H9 (cell line): ENCODE measurements around the gene MESD. TPM values are rescaled to one million over a fixed set of nuclear protein-coding genes. Genes with fewer than 3 reads are reported as not detected.

ENCODE experiments used
- DNase-seq: peaks from one replicate; pipeline ENCODE4 v3.0.0-alpha.2; 2017
- H2AFZ ChIP-seq: one replicate; pipeline ENCODE4 v1.6.1; 2013; ENCODE audit warnings: mild to moderate bottlenecking, low read length, control low read depth, moderate library complexity
- H2AK5ac ChIP-seq: 2 replicates; pipeline ENCODE4 v1.6.1; 2013; ENCODE audit warnings: low read length, control low read depth, mixed read lengths; ENCODE audit not compliant: insufficient read length
- H2BK120ac ChIP-seq: one replicate; pipeline ENCODE4 v1.6.1; 2013; ENCODE audit warnings: low read depth, mild to moderate bottlenecking, low read length, control low read depth, inconsistent platforms; ENCODE audit not compliant: poor library complexity, severe bottlenecking
- H2BK12ac ChIP-seq: 2 replicates; pipeline ENCODE4 v1.6.1; 2013; ENCODE audit warnings: low read length, control low read depth, mixed read lengths, low read depth; ENCODE audit not compliant: insufficient read length
- H2BK15ac ChIP-seq: 2 replicates; pipeline ENCODE4 v1.6.1; 2013; ENCODE audit warnings: low read depth, low read length, control low read depth
- H2BK20ac ChIP-seq: one replicate; pipeline ENCODE4 v1.6.1; 2013; ENCODE audit warnings: low read depth, mild to moderate bottlenecking, low read length, control low read depth, inconsistent platforms; ENCODE audit not compliant: poor library complexity, severe bottlenecking
- H2BK5ac ChIP-seq: 2 replicates; pipeline ENCODE4 v1.6.1; 2013; ENCODE audit warnings: low read length, control low read depth, mixed read lengths; ENCODE audit not compliant: insufficient read length
- H3K14ac ChIP-seq: 2 replicates; pipeline ENCODE4 v1.6.1; 2013; ENCODE audit warnings: low read length, control low read depth; ENCODE audit not compliant: insufficient read depth
- H3K18ac ChIP-seq: 2 replicates; pipeline ENCODE4 v1.6.1; 2013; ENCODE audit warnings: low read depth, mild to moderate bottlenecking, mixed read lengths, low read length, control low read depth; ENCODE audit not compliant: insufficient read length
- H3K23ac ChIP-seq: 2 replicates; pipeline ENCODE4 v1.6.1; 2013; ENCODE audit warnings: low read length, control low read depth, mixed read lengths, low read depth; ENCODE audit not compliant: insufficient read length
- H3K23me2 ChIP-seq: 2 replicates; pipeline ENCODE4 v1.6.1; 2013; ENCODE audit warnings: low read depth, mild to moderate bottlenecking, mixed read lengths, low read length, control low read depth; ENCODE audit not compliant: insufficient read length, poor library complexity, severe bottlenecking
- H3K27ac ChIP-seq: 2 replicates; pipeline ENCODE4 v1.5.1; 2013; ENCODE audit warnings: low read length, control low read depth, mixed read lengths, low read depth; ENCODE audit not compliant: insufficient read length
- H3K27me3 ChIP-seq: 2 replicates; pipeline ENCODE4 v1.6.1; 2013; ENCODE audit warnings: low read length, control low read depth, inconsistent platforms; ENCODE audit not compliant: insufficient read depth
- H3K4ac ChIP-seq: 2 replicates; pipeline ENCODE4 v1.6.1; 2013; ENCODE audit warnings: low read depth, mild to moderate bottlenecking, control low read depth, inconsistent platforms, low read length, moderate library complexity
- H3K4me1 ChIP-seq: 2 replicates; pipeline ENCODE4 v1.6.1; 2013; ENCODE audit warnings: low read length, control low read depth, inconsistent platforms; ENCODE audit not compliant: insufficient read depth
- H3K4me2 ChIP-seq: 2 replicates; pipeline ENCODE4 v1.6.1; 2013; ENCODE audit warnings: low read length, control low read depth, mixed read lengths; ENCODE audit not compliant: insufficient read length, insufficient read depth
- H3K56ac ChIP-seq: 2 replicates; pipeline ENCODE4 v1.6.1; 2013; ENCODE audit warnings: low read depth, mild to moderate bottlenecking, mixed read lengths, low read length, control low read depth; ENCODE audit not compliant: insufficient read length
- H3K79me1 ChIP-seq: 2 replicates; pipeline ENCODE4 v1.6.1; 2013; ENCODE audit warnings: low read depth, mild to moderate bottlenecking, moderate library complexity, low read length, control low read depth, inconsistent platforms; ENCODE audit not compliant: insufficient read depth, poor library complexity, severe bottlenecking
- H3K79me2 ChIP-seq: 2 replicates; pipeline ENCODE4 v1.6.1; 2013; ENCODE audit warnings: low read length, control low read depth, inconsistent platforms; ENCODE audit not compliant: insufficient read depth
- H3K9ac ChIP-seq: 2 replicates; pipeline ENCODE4 v1.6.1; 2013; ENCODE audit warnings: low read length, control low read depth, mixed read lengths; ENCODE audit not compliant: insufficient read length; ENCODE audit errors: extremely low read depth
- H3K9me3 ChIP-seq: one replicate; pipeline ENCODE4 v1.6.1; 2013; ENCODE audit warnings: low read depth, low read length, inconsistent platforms; ENCODE audit not compliant: control insufficient read depth
- H3T11ph ChIP-seq: one replicate; pipeline ENCODE4 v1.6.1; 2013; ENCODE audit warnings: mild to moderate bottlenecking, low read length, control low read depth, inconsistent platforms
- H4K20me1 ChIP-seq: one replicate; pipeline ENCODE4 v1.6.1; 2013; ENCODE audit not compliant: control insufficient read depth, insufficient read length, insufficient read depth
- H4K5ac ChIP-seq: 2 replicates; pipeline ENCODE4 v1.6.1; 2013; ENCODE audit warnings: low read depth, mild to moderate bottlenecking, mixed read lengths, low read length, control low read depth; ENCODE audit not compliant: insufficient read length
- H4K8ac ChIP-seq: replicated peaks from 2 replicates; pipeline ENCODE4 v1.6.1; 2013; ENCODE audit warnings: low read length, control low read depth, mixed read lengths, low read depth; ENCODE audit not compliant: insufficient read length
- H4K91ac ChIP-seq: 2 replicates; pipeline ENCODE4 v1.6.1; 2013; ENCODE audit warnings: low read depth, mild to moderate bottlenecking, moderate library complexity, mixed read lengths, low read length, control low read depth; ENCODE audit not compliant: insufficient read length
- H3K27ac Mint-ChIP-seq, 3 experiments: 2 replicates in 2 of 3; 3 replicates in 1 of 3; pipeline ENCODE4 v1.8.0; 2020 to 2021; ENCODE audit warnings: mixed read lengths in 3 of 3, mild to moderate bottlenecking in 1 of 3, moderate library complexity in 1 of 3
- H3K27me3 Mint-ChIP-seq: 2 replicates; pipeline ENCODE4 v1.8.0; 2021; ENCODE audit warnings: low read depth, mild to moderate bottlenecking, moderate library complexity, mixed read lengths
- H3K36me3 Mint-ChIP-seq, 3 experiments: 2 replicates in 2 of 3; 3 replicates in 1 of 3; pipeline ENCODE4 v1.8.0; 2020 to 2021; ENCODE audit warnings: low read depth in 3 of 3, mixed read lengths in 3 of 3; ENCODE audit not compliant: insufficient read depth in 1 of 3
- H3K4me1 Mint-ChIP-seq, 2 experiments: 2 replicates each; pipeline ENCODE4 v1.8.0; 2020; ENCODE audit warnings: mixed read lengths in 2 of 2
- H3K4me3 Mint-ChIP-seq, 2 experiments: 2 replicates in 1 of 2; 3 replicates in 1 of 2; pipeline ENCODE4 v1.8.0; 2020 to 2021; ENCODE audit warnings: mild to moderate bottlenecking in 2 of 2, mixed read lengths in 2 of 2, moderate library complexity in 1 of 2
- H3K9me3 Mint-ChIP-seq, 2 experiments: 2 replicates in 1 of 2; 3 replicates in 1 of 2; pipeline ENCODE4 v1.8.0; 2020; ENCODE audit warnings: mild to moderate bottlenecking in 2 of 2, mixed read lengths in 2 of 2, moderate library complexity in 1 of 2
- WGBS: extraction: QIAGEN DNeasy Blood & Tissue Kit; methylation state at CpG from one replicate; pipeline ENCODE4 v1.1.7; 2013; ENCODE audit warnings: missing lambda C conversion rate, low lambda C conversion rate, mixed read lengths; ENCODE audit not compliant: insufficient read length; ENCODE audit errors: extremely low coverage; 5-methylcytosine and 5-hydroxymethylcytosine counted together
- total RNA-seq: library from RNA; stranded (reverse); gene quantifications from 2 replicates; pipeline ENCODE4 v1.2.1, GENCODE V29; 2021
- TF ChIP-seq, protein P1 (sequence below): fragments of 200-600 bp; sonication (generic); conservative IDR thresholded peaks from 3 replicates; pipeline ENCODE4 v1.8.0; 2021; ENCODE audit warnings: antibody characterized with exemption, mild to moderate bottlenecking

Gene MESD
- total RNA-seq, 1 experiment from 2014 or later, result 29.1 TPM

DNA sequence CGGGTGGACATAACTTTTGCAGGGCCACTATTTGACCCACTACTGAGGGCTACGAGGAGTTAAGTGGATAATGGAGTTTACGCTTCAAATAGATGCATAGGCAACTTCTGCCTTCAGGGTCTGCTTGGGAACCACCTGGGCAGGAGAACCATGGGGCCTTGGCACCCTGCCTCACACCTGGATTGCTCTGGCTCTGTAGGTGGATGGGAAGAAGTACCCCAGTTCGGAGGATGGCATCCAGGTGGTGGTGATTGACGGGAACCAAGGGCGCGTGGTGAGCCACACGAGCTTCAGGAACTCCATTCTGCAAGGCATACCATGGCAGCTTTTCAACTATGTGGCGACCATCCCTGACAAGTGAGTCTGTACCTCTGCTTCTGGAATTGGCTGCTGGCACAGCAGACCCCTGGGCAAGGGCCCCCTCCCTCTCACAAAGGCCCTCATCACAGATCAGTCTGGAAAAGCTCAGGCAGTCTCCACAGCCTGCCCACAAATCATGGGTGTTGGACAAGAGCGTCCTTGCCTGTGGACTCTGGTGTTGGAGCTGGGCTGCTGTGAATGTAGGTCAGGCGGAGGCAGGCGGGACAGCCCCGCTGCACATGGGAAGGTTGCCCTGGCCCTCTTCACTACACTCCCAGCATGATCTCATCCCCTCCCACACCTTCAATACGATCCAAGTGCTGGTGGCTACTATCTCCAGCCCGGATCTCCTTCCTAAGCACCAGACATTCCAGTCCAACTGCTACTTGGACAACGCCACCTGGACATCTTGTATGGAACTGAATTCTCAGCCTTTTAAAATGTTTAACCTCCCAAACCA is 46.7 kb downstream of the MESD start:
- Histone ChIP-seq H3K23me2 (no peaks in the 10 kb centered on the region), H2BK15ac (no peak overlapping the region), H3K4ac (no peak overlapping the region), H3K9ac (no peak overlapping the region), H3K18ac (no peak overlapping the region), H2BK12ac (no peak overlapping the region), H4K20me1 (no peaks in the 10 kb centered on the region), H2AK5ac (no peak overlapping the region), H4K91ac (no peak overlapping the region), H2BK5ac (no peak overlapping the region), H2BK120ac (no peak overlapping the region), H3T11ph (no peak overlapping the region), H2BK20ac (no peak overlapping the region), H3K79me1 (no peaks in the 10 kb centered on the region), H3K4me2 (no peak overlapping the region), H4K5ac (no peak overlapping the region), H4K8ac (no peak overlapping the region), H2AFZ (no peak overlapping the region), H3K9me3 (no peaks in the 10 kb centered on the region), H3K27me3 (no peaks in the 10 kb centered on the region), H3K79me2 (no peaks in the 10 kb centered on the region), H3K23ac (no peak overlapping the region), H3K27ac (no peak overlapping the region), H3K56ac (no peak overlapping the region), H3K4me1 (no peaks in the 10 kb centered on the region), H3K14ac (no peak overlapping the region)
- no peak for DNase-seq
- Mint-ChIP-seq H3K4me1 (peaks cover 4 to 7% of the 10 kb centered on the region in 2 experiments; a peak in 2 of 4 replicates), H3K27ac (no peak overlapping the region; a peak in 1 of 7 replicates), H3K9me3 (no peaks in the 10 kb centered on the region), H3K27me3 (no peaks in the 10 kb centered on the region), H3K4me3 (no peak overlapping the region), H3K36me3 (peaks cover 7 to 26% (median 25%) of the 10 kb centered on the region in 3 experiments; a peak in 6 of 7 replicates)
- no CpG with 5 or more reads among the region's 16 CpGs for WGBS
- TF ChIP-seq, protein P1, sequence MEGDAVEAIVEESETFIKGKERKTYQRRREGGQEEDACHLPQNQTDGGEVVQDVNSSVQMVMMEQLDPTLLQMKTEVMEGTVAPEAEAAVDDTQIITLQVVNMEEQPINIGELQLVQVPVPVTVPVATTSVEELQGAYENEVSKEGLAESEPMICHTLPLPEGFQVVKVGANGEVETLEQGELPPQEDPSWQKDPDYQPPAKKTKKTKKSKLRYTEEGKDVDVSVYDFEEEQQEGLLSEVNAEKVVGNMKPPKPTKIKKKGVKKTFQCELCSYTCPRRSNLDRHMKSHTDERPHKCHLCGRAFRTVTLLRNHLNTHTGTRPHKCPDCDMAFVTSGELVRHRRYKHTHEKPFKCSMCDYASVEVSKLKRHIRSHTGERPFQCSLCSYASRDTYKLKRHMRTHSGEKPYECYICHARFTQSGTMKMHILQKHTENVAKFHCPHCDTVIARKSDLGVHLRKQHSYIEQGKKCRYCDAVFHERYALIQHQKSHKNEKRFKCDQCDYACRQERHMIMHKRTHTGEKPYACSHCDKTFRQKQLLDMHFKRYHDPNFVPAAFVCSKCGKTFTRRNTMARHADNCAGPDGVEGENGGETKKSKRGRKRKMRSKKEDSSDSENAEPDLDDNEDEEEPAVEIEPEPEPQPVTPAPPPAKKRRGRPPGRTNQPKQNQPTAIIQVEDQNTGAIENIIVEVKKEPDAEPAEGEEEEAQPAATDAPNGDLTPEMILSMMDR, result no peak
